A549 (cell line): ENCODE measurements around the gene FOCAD. TPM values are rescaled to one million over a fixed set of nuclear protein-coding genes. Genes with fewer than 3 reads are reported as not detected.

ENCODE experiments used
- ATAC-seq, 2 experiments: fragments of 200-7000 bp in 1 of 2; fragments of >200 bp in 1 of 2; cut with Nextera tagmentation in 1 of 2; cut with Tn5 transposase in 1 of 2; 3 replicates each; pipeline versions ENCODE4 v1.8.0 to v1.9.1; 2018 to 2020; ENCODE audit warnings: mild to moderate bottlenecking in 1 of 2, moderate library complexity in 1 of 2
- CTCF ChIA-PET: fragments of 300-600 bp; sonication (Branson Sonifier 250); formaldehyde crosslinking; extraction: SDS; loops from one replicate; lab custom pipeline; 2021; ENCODE audit warnings: antibody characterized with exemption, inconsistent platforms; lab: Yijun Ruan, JAX
- POLR2A ChIA-PET: fragments of 350-600 bp; formaldehyde crosslinking; extraction: SDS; loops from one replicate; lab custom pipeline; 2021; ENCODE audit warnings: antibody characterized with exemption, inconsistent platforms; lab: Yijun Ruan, JAX
- DNase-seq, 2 experiments: peaks; one replicate each; pipeline versions ENCODE4 v3.0.0 to v3.0.0-alpha.2; 2011 to 2016; ENCODE audit warnings: low read depth in 1 of 2, low spot score in 1 of 2
- FAIRE-seq: peaks from 2 replicates; lab custom pipeline; 2011; peaks lifted over from hg19 to GRCh38; lab: Jason Lieb, UNC
- H3K27ac ChIP-seq, 2 experiments: fragments of >200 bp; sonication (Bioruptor Twin); formaldehyde crosslinking; 3 replicates each; pipeline ENCODE4 v1.5.1; 2016 to 2017
- H3K4me1 ChIP-seq: fragments of >200 bp; sonication (Bioruptor Twin); formaldehyde crosslinking; 3 replicates; pipeline ENCODE4 v1.6.1; 2016
- H3K4me2 ChIP-seq: fragments of >200 bp; sonication (Bioruptor Twin); formaldehyde crosslinking; 3 replicates; pipeline ENCODE4 v1.6.1; 2016
- H3K4me3 ChIP-seq: fragments of >200 bp; sonication (Bioruptor Twin); formaldehyde crosslinking; 3 replicates; pipeline ENCODE4 v1.5.1; 2016
- H3K9me3 ChIP-seq: fragments of >200 bp; sonication (Bioruptor Twin); formaldehyde crosslinking; 3 replicates; pipeline ENCODE4 v1.6.1; 2016
- CBX2 ChIP-seq: fragments of 200-600 bp; sonication (generic); IDR thresholded peaks from 2 replicates; pipeline ENCODE4 v1.6.1; 2016; ENCODE audit warnings: low read depth, mild to moderate bottlenecking, borderline replicate concordance
- CEBPB ChIP-seq, 2 experiments: fragments of >200 bp in 1 of 2; sonication (Bioruptor Twin) in 1 of 2; formaldehyde crosslinking in 1 of 2; IDR thresholded peaks; 2 replicates each; pipeline ENCODE4 v1.6.1; 2012 to 2016
- CTCF ChIP-seq: fragments of >200 bp; sonication (Bioruptor Twin); formaldehyde crosslinking; IDR thresholded peaks from 3 replicates; pipeline ENCODE4 v1.5.1; 2016
- E2F6 ChIP-seq: IDR thresholded peaks from 2 replicates; pipeline ENCODE4 v1.6.1; 2012; ENCODE audit warnings: low read depth, borderline replicate concordance
- EHF ChIP-seq: fragments of 250-450 bp; sonication (Bioruptor Pico); IDR thresholded peaks from 2 replicates; pipeline ENCODE4 v1.5.0; 2020; ENCODE audit warnings: mild to moderate bottlenecking
- EHMT2 ChIP-seq: fragments of 200-600 bp; sonication (generic); IDR thresholded peaks from 2 replicates; pipeline ENCODE4 v1.6.1; 2016; ENCODE audit warnings: antibody characterized with exemption, low read depth, mild to moderate bottlenecking, moderate library complexity
- FOSL2 ChIP-seq, 2 experiments: fragments of 450-650 bp in 1 of 2; fragments of >200 bp in 1 of 2; sonication (Bioruptor Twin) in 1 of 2; formaldehyde crosslinking; IDR thresholded peaks; 2 replicates each; pipeline versions ENCODE4 v1.5.0 to v1.6.1; 2016 to 2020; ENCODE audit warnings: mild to moderate bottlenecking in 1 of 2, moderate library complexity in 1 of 2
- GATA3 ChIP-seq: IDR thresholded peaks from 2 replicates; pipeline ENCODE4 v1.6.1; 2012; ENCODE audit warnings: borderline replicate concordance
- HEYL ChIP-seq: fragments of 250-450 bp; sonication (Bioruptor Pico); IDR thresholded peaks from 2 replicates; pipeline ENCODE4 v1.8.0; 2021; ENCODE audit warnings: mild to moderate bottlenecking, moderate library complexity
- HMGXB4 ChIP-seq: fragments of 250-450 bp; sonication (Bioruptor Pico); IDR thresholded peaks from 2 replicates; pipeline ENCODE4 v1.5.0; 2021; ENCODE audit warnings: mild to moderate bottlenecking, moderate library complexity, borderline replicate concordance
- HOXA7 ChIP-seq: fragments of 250-450 bp; sonication (Bioruptor Pico); IDR thresholded peaks from 2 replicates; pipeline ENCODE4 v1.5.0; 2020; ENCODE audit warnings: mild to moderate bottlenecking, moderate library complexity
- HOXB13 ChIP-seq: fragments of 250-450 bp; sonication (Bioruptor Pico); IDR thresholded peaks from 2 replicates; pipeline ENCODE4 v1.5.0; 2020; ENCODE audit warnings: low read depth, mild to moderate bottlenecking, moderate library complexity
- JUN ChIP-seq, 2 experiments: fragments of >200 bp; sonication (Bioruptor Twin); formaldehyde crosslinking; IDR thresholded peaks; 2 replicates in 1 of 2; 3 replicates in 1 of 2; pipeline ENCODE4 v1.6.1; 2016 to 2017
- JUNB ChIP-seq: fragments of >200 bp; sonication (Bioruptor Twin); formaldehyde crosslinking; IDR thresholded peaks from 2 replicates; pipeline ENCODE4 v1.6.1; 2016
- KDM1A ChIP-seq: fragments of 200-600 bp; sonication (generic); IDR thresholded peaks from 2 replicates; pipeline ENCODE4 v1.6.1; 2016; ENCODE audit warnings: low read depth, mild to moderate bottlenecking
- KDM5A ChIP-seq: fragments of 200-600 bp; sonication (generic); IDR thresholded peaks from 2 replicates; pipeline ENCODE4 v1.6.1; 2016; ENCODE audit warnings: antibody characterized with exemption, mild to moderate bottlenecking
- MAX ChIP-seq: IDR thresholded peaks from 2 replicates; pipeline ENCODE4 v1.6.1; 2012
- MAZ ChIP-seq: fragments of 150-350 bp; IDR thresholded peaks from 2 replicates; pipeline ENCODE4 v1.6.1; 2014; ENCODE audit warnings: antibody characterized with exemption, low read depth, low read length, borderline replicate concordance
- MYC ChIP-seq: IDR thresholded peaks from 2 replicates; pipeline ENCODE4 v1.6.1; 2012; ENCODE audit warnings: mild to moderate bottlenecking, inconsistent platforms, low read length, improper control_type of control experiment, borderline replicate concordance
- NFE2L2 ChIP-seq: fragments of 150-350 bp; conservative IDR thresholded peaks from 2 replicates; pipeline ENCODE4 v1.6.1; 2014; ENCODE audit warnings: low read length
- NPAS2 ChIP-seq: fragments of 250-450 bp; sonication (Bioruptor Pico); IDR thresholded peaks from 2 replicates; pipeline ENCODE4 v1.8.0; 2022; ENCODE audit warnings: mild to moderate bottlenecking, moderate library complexity, borderline replicate concordance
- POLR2AphosphoS2 ChIP-seq: conservative IDR thresholded peaks from 2 replicates; pipeline ENCODE4 v1.6.1; 2012; ENCODE audit warnings: low read length, improper control_type of control experiment, inconsistent platforms
- RNF2 ChIP-seq: fragments of 200-600 bp; sonication (generic); IDR thresholded peaks from 2 replicates; pipeline ENCODE4 v1.6.1; 2016; ENCODE audit warnings: low read depth, mild to moderate bottlenecking, antibody characterized with exemption, moderate library complexity, borderline replicate concordance
- SMC3 ChIP-seq: fragments of >200 bp; sonication (Bioruptor Twin); formaldehyde crosslinking; IDR thresholded peaks from 3 replicates; pipeline ENCODE4 v1.6.1; 2018; ENCODE audit warnings: inconsistent platforms
- SREBF2 ChIP-seq: fragments of 450-650 bp; IDR thresholded peaks from 2 replicates; pipeline ENCODE4 v1.6.1; 2014; ENCODE audit warnings: mild to moderate bottlenecking, moderate library complexity
- WGBS: methylation state at CpG from one replicate; pipeline ENCODE4 v1.1.6; 2017; ENCODE audit errors: missing lambda C conversion rate; 5-methylcytosine and 5-hydroxymethylcytosine counted together
- polyA plus RNA-seq, 4 experiments: library from polyadenylated mRNA; depleted of rRNA in 3 of 4; stranded (reverse); fragments of >200 nt; fragmentation: RNase III in 1 of 4; extraction: RNeasy Plus Mini Kit Qiagen cat#74134 plus additional on column Dnase treatment in 1 of 4; gene quantifications; 2 replicates in 3 of 4; 3 replicates in 1 of 4; pipeline ENCODE4 v1.2.3, GENCODE V29; 2011 to 2017

Gene FOCAD
- polyA plus RNA-seq, 2 of the 4 experiments (the other 2 are of a cell fraction): 22.0 to 53.8 TPM

- ChIA-PET CTCF (interaction anchor here (0.8 kb wide), 1 partner anchor 85 kb away, joined by 3 read pairs; no protein-coding TSS in a partner anchor), POLR2A (no interaction called here)
- TF ChIP-seq NPAS2 (no peak), SMC3 (no peak)
- ATAC-seq (no peak), FAIRE-seq (no peak), DNase-seq (no peak)
- Histone ChIP-seq H3K9me3 (no peaks in the 10 kb centered on the region), H3K4me2 (no peak overlapping the region), H3K4me3 (no peak overlapping the region), H3K27ac (no peak overlapping the region), H3K4me1 (peaks cover 11% of the 10 kb centered on the region)
- WGBS: 83% methylated on average over 3 of the region's 3 CpGs
Measured at GRCh38 chr9:20831028-20831427, 147.0 kb downstream of the FOCAD start.

GRCh38 chr9:20832775-20833174 is 148.7 kb downstream of the FOCAD start:
- no peak overlapping the region for H3K27ac ChIP-seq
- POLR2A ChIA-PET: no interaction called here
- DNase-seq (no peak), FAIRE-seq (peak; percentile 56)
- CTCF ChIA-PET: no interaction called here
- no peaks in the 10 kb centered on the region for H3K9me3 ChIP-seq
- no peak for TF ChIP-seq NPAS2
- TF ChIP-seq, all 56 proteins: peak for 0
- Histone ChIP-seq H3K4me2 (no peak overlapping the region), H3K4me1 (peaks cover 12% of the 10 kb centered on the region), H3K4me3 (no peak overlapping the region)
- ATAC-seq: no peak
- WGBS: 62% methylated on average over 2 of the region's 2 CpGs

GRCh38 chr9:20835377-20836286 is 151.6 kb downstream of the FOCAD start:
- ATAC-seq (peak in 1 of 2 experiments; percentile 50; a peak in 1 of 6 replicates), FAIRE-seq (no peak), DNase-seq (peak in 1 of 2 experiments; percentile 16)
- H3K4me2 ChIP-seq: peak overlapping the region; percentile 30; the same call in 2 of the 3 replicates
- WGBS: 60% methylated on average over 6 of the region's 6 CpGs
- no peaks in the 10 kb centered on the region for H3K9me3 ChIP-seq
- ChIA-PET CTCF (no interaction called here), POLR2A (no interaction called here)
- no peak overlapping the region; a peak in 1 of 6 replicates for H3K27ac ChIP-seq
- H3K4me1 ChIP-seq: peaks cover 12% of the 10 kb centered on the region
- TF ChIP-seq CTCF: no peak
- TF ChIP-seq CBX2: no peak
- TF ChIP-seq NFE2L2: no peak
- no peak for TF ChIP-seq JUNB
- no peak for TF ChIP-seq SREBF2
- peak; percentile 53 to 70; a peak in 3 of 4 replicates for TF ChIP-seq CEBPB (IDR thresholded peaks at IDR 0.05)
- TF ChIP-seq MAZ: no peak
- no peak for TF ChIP-seq KDM5A
- no peak for TF ChIP-seq FOSL2 (IDR thresholded peaks at IDR 0.05)
- peak; percentile 69 for TF ChIP-seq FOSL2 (CRISPR knock-in tag; IDR thresholded peaks at IDR 0.05)
- H3K4me3 ChIP-seq: no peak overlapping the region

GRCh38 chr9:20837166-20837565 is 153.1 kb downstream of the FOCAD start:
- Histone ChIP-seq H3K4me2 (no peak overlapping the region), H3K9me3 (no peaks in the 10 kb centered on the region), H3K4me1 (peaks cover 12% of the 10 kb centered on the region), H3K27ac (no peak overlapping the region), H3K4me3 (no peak overlapping the region)
- POLR2A ChIA-PET: no interaction called here
- ATAC-seq (no peak), FAIRE-seq (no peak), DNase-seq (no peak)
- CTCF ChIA-PET: interaction anchor here (0.5 kb wide), 1 partner anchor 35 kb away, joined by 3 read pairs; no protein-coding TSS in a partner anchor
- WGBS: 94% methylated on average over 3 of the region's 3 CpGs
- no peak for TF ChIP-seq EHMT2
- TF ChIP-seq JUN (IDR thresholded peaks at IDR 0.05): no peak
- TF ChIP-seq KDM5A: no peak
- no peak for TF ChIP-seq SREBF2
- no peak for TF ChIP-seq E2F6
- TF ChIP-seq MYC: no peak
- TF ChIP-seq HOXB13 (CRISPR knock-in tag): no peak
- TF ChIP-seq HOXA7 (CRISPR knock-in tag): no peak
- TF ChIP-seq MAX: no peak
- no peak for TF ChIP-seq JUNB
- no peak for TF ChIP-seq KDM1A
- TF ChIP-seq HEYL (CRISPR knock-in tag): no peak
- TF ChIP-seq MAZ: no peak
- no peak for TF ChIP-seq RNF2
- TF ChIP-seq HMGXB4 (CRISPR knock-in tag): no peak
- no peak for TF ChIP-seq POLR2AphosphoS2
- TF ChIP-seq EHF (CRISPR knock-in tag): no peak
- no peak for TF ChIP-seq GATA3
